Stimulated activated CD4-positive, alpha-beta T cell treated with anti-CD3 and anti-CD28 coated beads, Interleukin-1b, Interleukin-23, amount 100 ng/mL, for 4 hours (primary cell): ENCODE results near the gene HS3ST3B1.

ENCODE experiments used
- DNase-seq, 2 donors: peaks; one replicate each; pipeline ENCODE4 v3.0.0-alpha.2; 2020; ENCODE audit warnings: low read depth in 2 of 2

Gene HS3ST3B1

DNA sequence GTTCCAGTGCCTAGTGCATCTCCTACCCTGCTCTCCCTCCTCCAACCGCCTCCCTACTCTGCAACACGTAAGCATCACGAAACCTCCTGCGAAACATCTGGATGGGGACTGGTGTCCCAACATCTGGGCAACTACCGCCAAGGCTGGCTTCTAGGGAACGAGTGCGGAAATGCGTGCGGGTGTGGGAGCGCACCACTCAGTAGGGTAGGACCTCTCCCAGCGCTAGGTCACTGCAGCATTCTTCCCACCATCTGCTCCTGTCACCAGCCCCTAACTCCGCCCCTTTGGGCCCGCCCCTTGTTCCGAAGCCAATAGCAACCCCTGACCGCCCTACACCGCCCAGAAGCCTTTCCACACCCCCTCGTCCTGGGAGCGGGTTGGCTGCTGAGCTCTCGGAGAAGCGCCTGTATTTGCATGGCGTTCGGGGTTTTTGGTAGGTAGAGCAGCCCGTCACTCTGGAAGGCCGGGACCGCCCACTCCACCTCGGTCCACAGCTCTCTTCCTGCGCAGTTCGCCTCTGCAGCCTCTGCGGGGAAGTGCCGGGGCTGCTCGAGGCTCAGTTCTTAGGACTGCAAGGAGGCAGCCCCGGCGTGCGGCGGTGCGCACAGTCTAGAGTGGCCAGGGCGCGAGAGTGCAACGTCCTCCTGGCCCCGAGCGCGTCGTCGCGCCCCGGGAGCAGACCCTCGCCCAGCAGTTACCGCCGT is at the start of gene HS3ST3B1:
HS3ST3B1 (plus strand) TSS at position 507 of the 704 bp plus-strand sequence. CDS start 438 bp downstream, outside the sequence.
- DNase-seq = peak; percentile 99

DNA sequence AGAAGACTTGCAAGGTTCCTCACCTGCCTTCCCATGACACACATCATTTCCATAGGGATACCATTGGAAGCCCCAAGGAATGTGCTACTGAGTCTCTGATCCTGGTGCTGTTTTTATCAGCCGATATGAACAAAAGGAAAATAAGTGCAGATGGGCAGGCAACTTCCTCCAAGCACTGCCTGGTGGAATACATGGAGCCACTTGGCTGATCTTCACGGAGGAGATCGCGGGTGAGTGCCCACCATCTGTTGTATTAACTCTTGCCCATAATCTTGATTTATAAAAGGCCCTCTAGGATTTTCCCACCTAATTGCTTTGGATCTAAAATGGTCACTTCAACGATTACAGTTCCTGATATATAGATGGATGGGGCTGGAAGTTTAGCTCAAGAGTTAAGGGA is 39.5 kb upstream of the HS3ST3B1 start:
- no peak for DNase-seq

DNA sequence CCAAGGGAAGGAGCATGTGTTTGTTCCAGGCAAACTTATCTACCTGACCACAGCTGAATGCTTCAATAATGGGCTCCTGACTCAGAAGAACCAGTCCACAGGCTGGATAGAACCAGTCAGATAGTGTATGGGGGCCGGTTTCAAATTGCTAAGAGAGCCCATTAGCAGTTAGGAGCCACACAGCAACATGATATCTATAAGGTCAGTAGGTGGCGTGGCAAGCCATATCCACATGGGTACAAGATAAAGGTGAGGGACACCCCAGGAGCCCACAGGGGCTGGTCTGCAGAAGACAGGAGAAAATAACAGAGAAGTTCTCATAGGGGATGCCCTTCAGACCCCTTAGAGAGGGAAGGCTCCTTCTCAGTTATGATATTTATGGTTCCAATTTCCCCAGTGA is 32.6 kb upstream of the HS3ST3B1 start:
- no peak for DNase-seq

- DNase-seq = no peak
These were observed 31.4 kb upstream of the HS3ST3B1 start for GRCh38 chr17:14269473-14269872.

DNA sequence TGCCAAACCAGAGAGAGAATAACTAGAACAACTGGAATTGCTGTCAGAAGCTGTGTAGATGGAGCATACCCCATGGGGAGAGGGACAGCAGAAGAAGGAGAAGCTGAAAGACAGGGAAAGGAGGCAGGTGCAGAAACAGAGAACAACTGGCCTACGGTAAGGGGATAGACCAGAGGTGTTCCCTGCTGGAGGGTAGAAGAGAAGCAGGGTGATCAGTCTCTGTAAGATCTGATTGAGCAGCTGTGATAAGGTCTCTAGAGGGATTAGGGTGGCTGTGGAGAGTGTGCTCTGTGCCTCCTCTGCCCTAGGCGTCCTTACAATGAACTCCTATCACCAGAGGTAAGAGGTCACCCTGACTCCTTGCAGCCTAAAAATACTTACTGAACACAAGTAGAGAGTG is 30.4 kb upstream of the HS3ST3B1 start:
- no peak for DNase-seq

- DNase-seq = no peak
These were observed 24.2 kb upstream of the HS3ST3B1 start for GRCh38 chr17:14276535-14277250.

DNA sequence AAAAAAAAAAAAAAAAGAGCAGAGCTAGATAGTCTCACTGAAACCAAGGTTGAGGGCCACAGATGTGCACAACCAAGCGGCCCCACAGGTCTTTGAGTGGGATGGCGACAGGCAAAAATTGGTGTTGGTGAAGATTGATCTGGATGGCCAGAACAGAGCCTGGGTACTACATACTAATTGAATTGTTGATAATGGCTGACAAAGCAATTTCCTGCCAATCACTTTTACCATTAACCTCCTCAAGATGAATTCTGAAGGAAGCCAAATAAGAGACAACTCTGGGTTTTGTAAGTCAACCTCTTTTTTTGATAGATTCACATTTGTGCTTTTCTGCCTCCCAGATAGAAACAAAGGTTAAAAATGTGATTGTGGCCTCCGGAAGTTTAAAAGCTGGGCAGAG is 19.4 kb upstream of the HS3ST3B1 start:
- DNase-seq = no peak

DNA sequence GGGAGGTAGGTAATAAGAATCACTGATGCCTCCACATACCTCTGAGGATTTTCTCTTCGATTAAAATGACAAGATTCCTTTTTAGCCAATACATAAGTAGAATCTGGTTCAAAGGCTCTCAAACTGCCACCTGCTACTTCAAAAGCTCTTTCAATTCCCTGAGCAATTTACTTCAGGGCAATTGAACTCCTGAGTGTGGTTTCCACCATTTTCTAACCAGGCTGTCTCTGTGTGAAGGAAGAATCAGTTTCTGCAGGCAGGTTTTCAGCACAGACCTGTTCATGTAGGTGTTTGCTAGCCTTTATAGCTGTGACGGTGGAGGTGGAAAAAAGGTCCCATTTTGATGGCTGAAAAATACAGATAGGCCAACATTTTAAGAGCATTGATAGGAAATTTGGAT is 18.2 kb upstream of the HS3ST3B1 start:
- no peak for DNase-seq

DNA sequence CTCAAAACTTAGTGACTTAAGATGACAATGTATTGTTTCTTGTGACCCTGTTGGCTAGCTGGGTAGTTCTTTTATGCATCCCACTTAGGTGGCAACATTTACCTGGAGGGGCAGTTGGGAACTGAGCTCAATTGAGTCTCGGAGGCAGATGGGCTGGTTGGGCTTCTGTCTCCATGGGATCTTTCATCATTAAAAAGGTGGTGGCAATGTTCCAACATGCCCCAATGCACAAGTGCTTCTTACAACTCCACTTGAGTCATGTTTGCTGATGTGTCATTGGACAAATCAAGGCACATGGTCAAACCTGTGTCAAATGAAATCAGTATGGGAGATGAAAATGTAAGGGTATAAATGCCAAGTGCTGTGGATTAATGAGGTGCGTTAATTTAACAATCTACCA is 11.7 kb upstream of the HS3ST3B1 start:
- no peak for DNase-seq

DNA sequence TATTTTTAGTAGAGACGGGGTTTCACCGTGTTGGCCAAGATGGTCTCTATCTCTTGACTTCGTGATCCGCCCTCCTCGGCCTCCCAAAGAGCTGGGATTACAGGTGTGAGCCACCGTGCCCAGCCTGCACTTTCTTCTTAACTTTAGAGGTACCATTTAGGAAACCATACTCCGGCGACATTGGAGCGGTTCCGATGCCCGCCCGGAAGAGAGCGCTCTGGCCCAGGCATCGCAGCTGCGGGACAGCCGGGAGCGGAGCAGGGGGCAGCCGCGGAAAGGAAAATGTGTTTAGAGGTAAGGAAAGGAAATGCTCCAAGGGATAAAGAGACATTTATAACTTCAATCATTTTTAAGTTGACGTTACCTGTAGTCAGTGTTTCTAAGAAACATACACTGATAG is 6.0 kb upstream of the HS3ST3B1 start:
- DNase-seq = no peak

DNA sequence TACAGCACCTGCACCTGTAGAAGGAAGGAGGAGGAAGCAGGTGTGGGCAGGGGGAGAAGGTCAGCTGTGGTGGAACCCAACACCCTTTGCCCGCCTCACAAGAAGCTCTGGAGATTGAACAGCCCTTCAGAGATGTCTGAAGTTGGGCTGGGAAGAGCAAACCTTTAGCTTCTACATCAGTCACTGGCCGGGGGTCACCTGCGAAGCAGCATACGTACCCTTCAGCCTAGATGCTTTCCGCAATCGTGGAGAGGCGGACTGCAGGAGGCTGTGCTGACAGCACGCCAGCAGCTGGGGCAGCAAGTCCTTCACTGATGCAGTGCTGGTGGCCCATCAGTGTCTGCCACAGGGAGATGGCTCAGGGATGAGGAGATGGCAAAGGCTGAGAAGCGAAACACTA is 5.2 kb upstream of the HS3ST3B1 start:
- no peak for DNase-seq

DNA sequence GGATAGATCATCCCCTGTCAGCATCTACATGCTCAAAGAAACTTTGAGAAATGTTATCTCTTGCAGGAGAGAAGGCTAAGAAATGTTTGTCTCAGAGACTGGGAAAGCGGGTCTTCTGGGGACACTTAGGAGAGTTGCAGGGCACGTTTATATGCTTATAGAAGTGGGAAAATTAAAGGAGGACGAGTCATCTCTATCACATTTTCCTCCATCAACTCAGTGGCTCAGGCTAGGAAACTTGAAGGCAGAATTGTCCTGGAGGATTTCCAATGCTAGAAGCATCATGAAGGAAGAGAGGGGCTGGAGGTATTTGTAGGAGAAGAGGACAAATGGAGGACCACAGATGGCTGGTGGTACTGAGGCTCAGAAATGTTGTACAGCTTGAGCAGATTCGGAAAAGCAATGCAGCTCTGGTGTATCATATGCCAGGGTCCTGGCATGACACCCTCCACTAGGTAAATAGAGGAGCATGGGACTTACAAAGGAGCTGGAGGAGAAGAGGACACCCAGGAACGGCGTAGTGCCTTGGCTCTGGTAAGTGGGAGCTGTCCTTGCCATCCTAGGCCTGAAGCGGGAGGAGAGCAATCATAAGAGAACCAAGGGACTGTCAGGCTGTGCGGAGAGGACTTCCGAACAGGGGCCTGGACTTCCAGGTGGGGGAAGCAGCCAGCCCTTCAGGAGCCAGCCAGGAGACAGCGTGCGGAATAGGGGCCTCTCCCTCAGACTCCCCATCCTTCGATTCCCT is 4.5 kb upstream of the HS3ST3B1 start:
- DNase-seq = no peak

DNA sequence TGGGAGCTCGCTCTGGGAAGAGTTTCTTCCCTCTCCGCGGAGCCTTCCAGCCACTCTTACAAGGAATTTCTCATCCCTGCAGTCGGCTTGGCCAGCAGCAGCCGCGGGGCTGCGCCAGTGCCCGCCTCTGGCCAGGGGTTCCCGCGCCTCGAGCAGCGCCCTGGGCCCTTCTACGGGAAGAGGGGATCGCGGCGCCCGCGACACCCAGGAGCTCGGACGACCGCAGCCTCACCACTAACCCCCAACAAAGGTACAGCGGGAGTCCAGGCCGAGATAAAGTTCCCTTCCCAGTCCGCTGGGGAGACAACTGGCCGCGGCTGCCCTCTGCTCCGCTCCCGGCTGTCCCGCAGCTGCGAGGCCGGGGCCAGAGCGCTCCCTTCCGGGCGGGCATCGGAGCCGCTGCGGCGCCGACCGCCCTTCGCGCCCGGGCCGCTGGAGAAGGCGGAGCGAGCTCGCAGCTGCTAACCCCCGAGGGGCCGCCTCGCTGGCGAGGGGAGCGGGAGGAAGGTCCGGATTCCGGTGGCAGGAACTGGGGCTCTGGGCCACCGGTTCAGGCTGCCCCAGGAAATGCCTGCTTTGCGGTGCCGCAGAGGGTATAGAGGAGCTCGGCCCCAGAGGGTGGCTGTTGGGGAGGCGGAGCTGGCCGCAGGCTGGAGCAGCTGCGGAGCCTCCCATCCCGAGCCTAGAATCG is 3.6 kb upstream of the HS3ST3B1 start:
- DNase-seq = peak in 1 of 2 donors; percentile 23

DNA sequence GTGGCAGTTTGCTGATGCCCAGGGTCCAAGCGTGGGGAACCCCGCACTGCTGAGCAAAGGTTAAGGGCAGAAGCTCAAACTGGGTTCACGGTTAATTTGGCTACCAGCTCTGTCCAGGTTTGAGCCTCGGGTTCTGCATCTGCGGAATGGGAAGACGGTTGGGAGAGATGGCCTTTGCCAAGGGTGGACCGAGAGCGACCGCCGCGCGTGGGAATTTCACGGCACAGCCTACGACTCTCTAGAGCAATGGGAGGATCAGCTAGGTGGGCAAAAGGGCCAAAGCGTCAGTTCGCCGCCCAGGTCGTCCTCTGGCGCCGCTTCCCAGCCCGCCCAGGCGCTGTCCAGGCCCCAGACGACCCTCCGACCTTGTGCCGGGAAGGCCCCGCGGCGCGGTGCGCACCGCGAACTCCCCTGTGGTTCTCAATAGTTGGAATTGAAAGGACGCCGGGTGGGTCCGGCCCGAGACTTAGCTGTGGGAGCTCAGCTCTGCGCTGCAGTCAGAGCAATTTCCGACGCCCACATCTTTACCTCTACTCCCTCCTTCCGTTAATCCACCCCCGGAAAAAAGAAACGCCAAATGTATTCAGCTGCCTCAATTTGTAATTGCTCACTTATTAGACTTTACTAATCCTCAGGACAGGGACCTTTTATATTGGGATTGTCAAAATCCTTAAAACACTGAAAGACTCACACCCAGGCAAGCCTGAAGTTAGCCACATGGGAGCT is 2.5 kb upstream of the HS3ST3B1 start:
- no peak for DNase-seq

- DNase-seq = no peak
These were observed 2.0 kb upstream of the HS3ST3B1 start for GRCh38 chr17:14298947-14299279.

DNA sequence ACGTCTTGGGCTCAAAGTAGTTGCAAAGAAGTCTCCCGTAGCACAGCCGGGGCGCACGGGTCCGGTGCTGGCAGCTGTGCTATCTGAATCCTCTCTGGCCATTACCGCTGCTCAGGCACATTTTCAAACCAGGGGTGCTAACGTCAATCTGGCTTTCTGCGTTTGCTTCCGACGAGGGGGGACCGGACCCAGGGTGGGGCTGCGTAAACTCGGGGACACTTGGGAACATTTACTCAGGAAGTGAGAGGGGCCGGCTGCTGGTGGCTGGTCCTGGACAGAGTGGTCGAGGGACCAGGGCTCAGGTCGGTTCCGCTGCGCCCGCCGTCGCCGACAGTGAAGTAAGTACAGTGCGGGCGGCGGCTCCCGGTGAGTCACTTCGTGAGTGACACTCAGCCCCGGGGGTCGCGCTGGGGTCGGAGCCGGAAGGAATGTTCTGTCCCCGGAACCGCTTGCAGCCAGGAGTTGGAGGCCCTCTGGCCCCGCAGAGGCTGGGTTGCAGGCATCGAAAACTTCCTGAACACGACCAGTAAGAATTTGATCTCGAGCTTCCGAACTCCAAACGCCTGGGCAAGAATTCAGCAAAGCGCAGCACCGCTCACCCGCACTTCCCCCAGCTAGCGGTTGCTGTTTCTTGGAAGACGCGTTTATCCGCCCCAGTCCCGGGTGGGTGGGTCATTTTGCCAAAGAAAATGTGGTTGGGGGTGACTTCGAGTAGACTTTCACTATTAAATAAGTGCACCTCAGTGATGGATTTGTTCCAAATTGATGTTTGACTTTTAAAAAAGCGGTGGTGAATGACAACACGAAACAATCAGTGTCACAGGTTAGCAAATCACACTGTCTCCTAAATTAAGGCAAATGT is 1.4 kb upstream of the HS3ST3B1 start:
- peak in 1 of 2 donors; percentile 26 for DNase-seq

GRCh38 chr17:14301279-14302090 is 604 bp downstream of the HS3ST3B1 start:
- peak; percentile 33 to 37 for DNase-seq

- peak; percentile 40 to 44 for DNase-seq
These were observed 1.2 kb downstream of the HS3ST3B1 start for GRCh38 chr17:14302091-14302430.

DNA sequence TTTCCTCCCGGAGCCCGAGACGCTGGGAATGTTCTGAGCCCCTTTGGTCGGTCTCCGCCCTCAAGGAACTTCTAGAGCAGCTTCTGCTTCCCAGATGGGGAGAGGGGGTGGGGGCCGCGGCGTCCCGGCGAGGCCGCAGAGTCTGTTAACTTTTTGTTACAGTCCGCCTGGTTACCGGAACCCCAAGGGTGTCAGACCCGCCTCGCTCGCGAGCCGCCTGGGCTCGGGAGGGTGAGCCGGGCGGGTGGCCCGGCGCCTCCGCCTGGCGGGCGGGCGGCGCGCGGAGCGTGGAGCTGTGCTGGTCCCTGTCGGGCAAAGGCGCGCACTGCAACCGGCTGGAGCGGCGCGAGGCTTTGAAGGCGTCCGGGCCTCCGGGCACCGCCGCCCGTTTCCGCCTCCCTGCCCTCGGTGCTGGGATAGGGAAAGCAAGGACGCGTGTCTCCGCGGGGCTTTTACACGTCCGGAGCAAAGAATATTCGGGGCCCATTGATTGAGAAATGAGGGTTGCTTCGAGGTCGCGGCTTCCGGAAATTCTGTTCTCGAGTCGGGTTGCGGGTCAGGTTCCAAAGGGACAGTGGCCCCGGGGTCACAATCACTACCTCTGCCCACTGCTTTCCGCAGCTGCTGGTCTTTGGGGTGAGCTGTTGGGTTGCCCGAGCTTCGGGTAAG is 1.7 kb downstream of the HS3ST3B1 start:
- peak; percentile 73 to 83 for DNase-seq
